ENCODE measurements around the gene NEK7.
"Not testable (repeated sequence)": the region's sequence is repeated elsewhere in the genome, so short reads cannot be mapped to it uniquely, and the experiment has no call there.

The NEK7 gene

DNA sequence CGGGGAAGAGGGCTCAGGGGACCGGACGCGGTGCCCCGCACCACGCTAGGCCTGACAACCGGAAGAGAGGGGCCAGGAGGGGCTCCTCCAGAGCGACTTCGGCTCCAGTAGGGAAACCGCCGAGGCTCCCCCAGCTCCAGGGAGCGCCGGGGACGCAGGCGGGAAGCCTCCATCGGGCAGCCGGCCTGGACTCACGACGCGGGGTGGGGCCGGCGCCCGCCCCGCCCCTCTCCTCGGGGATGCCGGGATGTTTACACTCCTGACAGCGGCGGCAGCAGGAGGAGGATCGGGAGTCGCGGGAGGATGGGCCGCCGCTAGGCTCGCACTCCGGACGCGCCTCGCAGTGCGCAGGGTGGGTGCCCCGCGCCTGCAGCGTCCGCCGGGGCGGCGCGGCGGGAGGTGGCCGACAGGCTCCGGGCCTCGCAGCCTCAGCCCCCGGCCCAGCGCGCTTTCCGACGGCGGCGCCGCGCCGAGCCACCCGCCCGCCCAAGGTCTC is at the start of gene NEK7:
Gene NEK7 (plus strand): TSS at position 254 of the 496 bp plus-strand sequence. CDS start 75,583 bp downstream, outside the sequence.
- ATAC-seq, result peak; percentile 48
- peak; percentile 78 for DNase-seq

DNA sequence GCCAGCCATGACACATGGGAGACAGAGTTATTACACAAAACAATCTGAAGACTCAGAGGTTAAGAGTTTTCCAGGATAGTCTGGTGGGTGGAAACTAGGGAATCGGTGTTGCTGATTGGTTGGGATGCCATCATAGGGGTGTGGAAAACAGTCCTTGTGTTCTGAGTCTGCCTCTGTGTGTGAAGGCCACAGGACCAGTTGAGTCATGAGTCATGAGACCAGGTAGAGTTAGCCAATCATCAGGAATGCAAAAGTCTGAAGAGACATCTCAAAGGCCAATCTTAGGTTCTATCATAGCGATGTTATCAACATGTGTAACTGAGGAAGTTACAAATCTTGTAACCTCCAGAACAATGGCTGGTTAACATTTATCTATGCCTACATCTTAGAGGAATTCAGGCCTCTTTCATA is 49.7 kb upstream of the NEK7 start:
- DNase-seq (no peak), ATAC-seq (no peak)

DNA sequence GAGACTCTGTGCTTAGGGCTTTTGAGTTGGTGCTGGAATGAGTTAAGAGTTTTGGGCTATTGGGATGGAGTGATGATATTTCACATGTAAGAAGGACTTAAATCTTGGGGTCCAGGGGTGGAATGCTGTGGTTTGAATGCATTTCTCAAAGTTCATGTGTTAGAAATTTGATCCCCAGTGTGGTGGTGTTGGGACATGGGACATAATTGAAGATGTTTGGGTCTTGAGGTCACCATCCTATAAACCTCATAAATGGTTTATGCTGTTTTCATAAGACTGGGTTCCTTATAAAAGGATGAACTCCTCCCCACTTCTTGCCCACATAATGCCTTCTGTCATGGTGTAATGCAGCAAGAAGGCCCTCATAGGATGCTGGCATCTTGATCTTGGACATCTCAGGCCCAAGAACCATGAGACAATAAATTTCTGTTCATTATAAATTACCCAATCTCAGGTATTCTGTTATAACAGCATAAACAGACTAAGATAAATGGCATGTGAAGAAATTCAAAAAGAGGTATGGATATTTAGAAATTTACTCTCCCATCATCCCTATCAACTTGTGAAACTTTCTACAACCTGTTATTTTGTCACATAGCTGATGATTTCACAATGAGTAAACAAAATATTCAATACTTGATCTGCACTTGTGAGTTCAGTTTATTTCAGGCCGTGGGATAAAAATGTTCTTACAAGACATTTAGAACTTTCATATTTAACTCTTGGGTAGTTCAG is 48.0 kb upstream of the NEK7 start:
- no peak for DNase-seq
- no peak for ATAC-seq

DNA sequence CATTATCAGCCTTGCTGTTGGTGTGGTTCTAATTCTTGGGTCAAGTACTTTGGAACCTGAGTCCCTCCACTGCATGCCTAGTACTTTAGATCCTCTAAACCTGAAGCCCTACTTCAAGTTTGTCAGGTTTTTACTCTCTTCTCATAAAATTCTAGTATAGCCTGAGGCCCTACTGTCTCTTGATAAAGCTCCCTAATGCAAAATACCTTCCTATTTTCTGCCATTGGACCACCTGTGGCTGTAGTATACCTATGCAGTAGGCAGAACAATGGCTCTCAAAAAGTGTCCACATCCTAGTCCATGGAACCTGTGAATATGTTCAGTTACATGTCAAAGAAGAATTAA is 47.5 kb upstream of the NEK7 start:
- ATAC-seq, result no peak

DNA sequence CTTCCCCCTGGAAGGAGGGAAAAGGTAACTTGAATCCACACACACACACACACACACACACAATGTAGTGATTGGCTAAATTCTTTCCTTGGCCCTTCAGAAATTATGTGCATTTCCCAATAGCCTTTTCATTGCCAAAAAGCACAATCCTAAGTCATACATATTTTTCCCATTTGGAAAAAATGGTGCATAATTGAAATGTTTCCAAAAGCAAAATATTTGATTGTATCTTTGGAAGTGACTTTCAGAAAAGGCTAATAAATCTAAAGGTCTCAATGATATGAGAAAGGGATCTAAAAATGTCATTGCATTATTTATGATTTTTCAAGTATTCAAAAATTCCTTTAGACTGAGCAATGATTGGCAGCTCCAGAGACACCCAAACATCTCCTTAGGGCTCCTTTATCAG is 43.5 kb upstream of the NEK7 start:
- DNase-seq (no peak), ATAC-seq (no peak)

More for the DNA sequence above, 47.5 kb upstream of the NEK7 start:
- no peak for DNase-seq

DNA sequence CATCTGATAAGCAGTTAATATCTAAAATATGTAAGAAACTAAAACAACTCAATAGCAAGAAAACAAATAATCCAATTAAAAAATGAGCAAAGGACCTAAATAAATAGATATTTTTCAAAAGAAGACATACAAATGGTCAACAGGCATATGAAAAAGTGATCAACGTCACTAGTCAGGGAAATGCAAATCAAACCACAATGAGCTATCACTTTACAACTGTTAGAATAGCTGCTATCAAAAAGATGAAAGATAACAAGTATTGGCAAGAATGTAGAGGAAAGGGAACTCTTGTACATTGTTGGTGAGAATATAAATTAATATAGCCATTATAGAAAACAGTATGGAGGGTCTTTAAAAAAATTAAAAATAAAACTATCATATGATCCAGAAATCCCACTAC is 40.7 kb upstream of the NEK7 start:
- ATAC-seq (no peak), DNase-seq (no peak)

DNA sequence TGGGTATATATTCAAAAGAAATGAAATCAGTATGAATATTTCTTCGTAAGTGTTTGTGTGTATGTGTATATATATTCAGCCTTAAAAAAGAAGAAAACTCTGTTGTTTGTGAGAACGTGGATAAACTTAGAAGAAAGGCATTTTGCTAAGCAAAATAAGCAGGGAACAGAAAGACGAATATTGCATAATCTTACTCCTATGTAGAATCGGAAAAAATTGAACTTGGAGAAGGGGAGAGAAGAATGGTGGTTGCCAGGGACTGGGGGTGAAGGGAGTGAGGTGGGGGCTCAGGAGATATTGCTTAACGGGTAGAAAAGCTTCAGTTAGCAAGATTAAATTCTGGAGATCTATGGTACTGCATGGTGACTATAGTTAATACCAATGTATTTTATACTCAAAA is 40.3 kb upstream of the NEK7 start:
- ATAC-seq (no peak), DNase-seq (no peak)

DNA sequence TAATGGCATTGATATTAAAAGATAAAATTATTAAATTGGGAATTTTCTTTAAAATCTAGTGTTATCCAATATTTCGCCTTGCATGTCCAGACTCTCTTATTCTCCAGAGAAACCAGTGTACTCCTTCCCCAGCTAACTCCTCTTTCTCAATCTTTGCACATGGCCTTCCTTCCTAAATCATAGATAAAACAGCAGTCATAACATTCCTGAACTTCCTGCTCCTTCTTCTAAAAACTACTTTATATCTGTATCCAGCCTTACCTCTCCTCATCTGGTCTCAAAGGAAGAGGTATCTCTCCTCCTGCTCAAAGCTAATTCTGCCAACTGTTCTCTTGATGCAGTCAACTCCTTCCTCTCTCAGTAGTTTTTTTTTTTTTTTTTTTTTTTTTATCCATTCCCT is 39.5 kb upstream of the NEK7 start:
- ATAC-seq, result no peak
- no peak for DNase-seq

DNA sequence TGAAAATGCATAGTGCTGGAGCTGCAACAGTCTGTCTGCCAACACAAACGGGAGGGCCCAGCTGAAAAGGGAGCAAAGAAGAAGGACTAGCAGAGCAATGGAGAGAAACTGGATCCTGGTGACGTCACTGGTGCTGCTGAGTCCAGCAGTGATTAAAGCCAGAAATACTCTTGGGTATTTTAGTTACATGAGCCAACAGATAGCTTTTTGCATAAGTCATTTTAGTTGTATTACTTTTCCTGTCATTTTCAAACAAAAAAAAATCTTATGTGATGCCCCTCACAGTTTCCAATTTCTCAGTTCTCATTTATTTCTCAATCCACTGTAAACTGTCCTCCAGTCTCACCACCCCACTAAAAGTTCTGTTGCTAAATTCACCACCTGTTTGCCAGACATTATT is 38.7 kb upstream of the NEK7 start:
- ATAC-seq (no peak), DNase-seq (no peak)

DNA sequence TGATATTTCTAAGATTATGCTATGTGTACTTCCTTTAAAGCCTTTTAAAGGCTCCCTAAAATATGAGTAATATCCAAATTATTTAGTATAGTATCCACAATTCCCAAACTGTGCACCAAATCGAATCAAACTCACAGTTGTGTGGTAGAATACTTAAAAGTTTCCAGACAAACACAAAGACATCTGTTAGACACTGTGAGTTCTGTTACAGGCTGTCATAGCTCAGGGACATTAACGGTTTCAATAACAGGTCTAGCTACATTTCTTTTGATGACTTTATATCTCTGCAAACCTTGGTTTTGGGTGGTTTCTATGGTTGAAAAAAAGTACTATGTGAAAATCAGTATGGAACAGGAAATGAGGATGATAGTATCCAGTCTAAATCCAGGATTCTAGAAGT is 36.9 kb upstream of the NEK7 start:
- ATAC-seq (no peak), DNase-seq (no peak)

DNA sequence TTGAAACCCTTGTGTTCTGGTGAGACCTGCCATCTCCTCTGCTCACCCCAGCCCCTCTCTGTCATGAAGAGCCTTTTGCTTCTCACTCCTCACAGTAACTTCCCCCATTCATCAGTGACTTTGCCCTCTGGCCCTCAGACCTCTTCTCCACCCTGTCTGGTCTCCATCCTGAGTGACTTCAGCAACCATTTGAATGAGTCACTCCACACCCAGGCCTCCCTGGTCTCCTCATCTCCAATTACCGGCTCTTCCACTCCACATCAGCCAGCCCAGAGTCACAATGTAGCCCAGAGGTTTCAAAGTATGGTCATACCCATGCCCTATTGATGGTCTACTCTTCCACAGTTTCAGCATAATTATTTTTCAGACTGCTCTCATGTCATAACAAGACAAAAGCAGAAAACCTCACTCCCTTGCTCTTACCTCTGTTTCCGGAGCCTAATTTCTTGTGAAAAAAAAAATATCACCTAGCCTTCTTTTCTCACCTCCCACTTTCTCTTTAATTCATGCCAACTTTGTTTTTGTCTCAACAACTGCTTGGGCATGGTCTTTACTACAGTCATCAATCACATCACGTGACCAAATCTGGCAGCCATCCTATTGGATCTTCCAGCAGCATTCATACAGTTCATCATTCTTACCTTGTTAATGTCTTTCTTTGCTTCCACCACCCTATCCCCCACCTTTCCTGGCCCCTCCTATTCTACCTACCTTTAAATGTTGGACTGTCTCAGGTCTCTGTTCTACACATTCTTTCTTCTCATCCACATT is 35.6 kb upstream of the NEK7 start:
- no peak for DNase-seq
- peak; percentile 19 for ATAC-seq

DNA sequence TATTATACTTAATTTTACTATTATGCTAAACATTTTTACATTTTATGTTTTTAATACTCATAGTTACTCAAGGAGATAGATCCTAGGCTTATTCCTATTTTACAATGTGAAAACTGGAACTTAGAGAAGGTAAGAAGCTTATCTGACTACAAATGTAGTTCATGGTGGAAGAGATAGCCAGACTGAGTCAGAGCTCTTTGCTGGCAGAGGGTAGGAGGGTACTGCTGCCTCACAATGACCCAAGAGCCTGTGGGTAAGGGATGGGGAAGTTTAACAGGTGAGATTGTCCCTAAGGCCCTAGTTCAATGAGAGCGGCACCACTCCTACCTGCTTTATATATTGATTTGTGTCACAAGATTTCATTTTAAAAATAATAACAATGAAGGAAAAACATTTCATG is 34.1 kb upstream of the NEK7 start:
- no peak for DNase-seq
- ATAC-seq, result no peak

DNA sequence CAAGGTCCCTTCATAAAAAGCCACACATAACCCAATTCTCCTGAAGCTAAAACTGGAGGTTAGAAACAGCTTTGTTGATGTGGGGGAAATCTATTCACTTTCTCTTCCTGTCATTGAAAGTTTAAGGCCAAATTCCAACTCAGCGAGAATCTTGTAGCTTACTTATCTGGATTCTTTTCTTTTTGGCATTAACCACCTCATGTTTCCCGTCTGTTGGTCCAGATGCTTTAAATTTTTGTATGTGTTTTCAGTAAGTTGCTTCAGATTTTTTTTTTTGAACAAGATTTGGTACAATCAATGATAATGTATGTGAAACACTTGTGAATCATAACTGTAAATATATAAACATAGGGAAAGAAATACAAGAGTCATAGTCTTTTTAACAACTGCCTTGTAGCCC is 33.7 kb upstream of the NEK7 start:
- ATAC-seq (no peak), DNase-seq (no peak)

DNA sequence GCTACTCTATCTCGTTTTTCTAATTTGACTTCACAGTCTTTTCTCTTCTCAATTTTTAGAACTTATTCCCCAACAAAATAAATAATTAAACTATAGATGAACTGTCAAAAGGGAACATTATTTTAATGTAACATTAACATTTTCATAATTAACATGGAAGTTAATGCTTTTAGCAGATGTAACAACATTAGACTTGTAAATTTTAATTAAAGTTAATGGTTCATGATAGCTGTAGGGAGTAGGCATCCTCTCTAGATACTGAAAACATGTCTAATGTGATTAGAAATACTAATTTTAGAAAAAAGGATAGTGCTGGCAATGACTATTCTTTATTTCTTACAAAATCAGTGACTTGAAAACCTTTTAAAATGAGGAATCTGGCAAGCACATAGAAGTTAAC is 32.1 kb upstream of the NEK7 start:
- no peak for ATAC-seq
- no peak for DNase-seq

DNA sequence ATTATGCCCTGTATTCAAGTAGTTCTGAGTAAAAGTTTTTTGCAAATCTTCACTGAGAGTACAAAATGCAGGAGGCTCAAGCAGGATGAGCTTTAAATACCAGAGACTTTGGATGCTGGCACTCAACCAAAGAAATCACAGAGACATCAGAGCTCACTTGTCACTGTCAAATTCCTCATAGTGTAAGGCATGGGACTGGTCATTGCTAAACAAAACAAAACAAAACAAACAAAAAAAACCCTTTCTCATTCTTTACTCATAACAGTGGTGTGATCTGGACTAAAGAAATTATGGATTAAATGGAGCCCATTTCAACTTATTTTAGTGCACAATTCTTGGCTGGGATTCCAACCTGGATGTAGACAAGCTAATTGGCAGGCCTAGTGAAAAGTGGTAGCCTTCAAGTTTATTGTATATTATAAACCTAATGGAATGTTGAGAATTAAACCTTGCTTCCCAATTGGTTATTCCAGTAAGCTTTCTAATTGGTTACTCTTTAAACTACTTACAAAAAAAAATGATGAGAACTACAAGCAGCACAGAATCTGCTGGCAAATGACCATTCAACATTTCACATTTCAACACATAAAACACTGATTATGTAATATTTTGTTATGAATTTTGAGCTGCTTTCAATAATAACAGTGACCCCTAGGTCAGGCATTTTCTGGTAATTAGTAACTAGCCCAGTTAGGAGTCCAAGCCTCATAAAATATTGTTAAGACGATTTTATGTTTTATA is 30.6 kb upstream of the NEK7 start:
- DNase-seq, result no peak
- ATAC-seq, result no peak

DNA sequence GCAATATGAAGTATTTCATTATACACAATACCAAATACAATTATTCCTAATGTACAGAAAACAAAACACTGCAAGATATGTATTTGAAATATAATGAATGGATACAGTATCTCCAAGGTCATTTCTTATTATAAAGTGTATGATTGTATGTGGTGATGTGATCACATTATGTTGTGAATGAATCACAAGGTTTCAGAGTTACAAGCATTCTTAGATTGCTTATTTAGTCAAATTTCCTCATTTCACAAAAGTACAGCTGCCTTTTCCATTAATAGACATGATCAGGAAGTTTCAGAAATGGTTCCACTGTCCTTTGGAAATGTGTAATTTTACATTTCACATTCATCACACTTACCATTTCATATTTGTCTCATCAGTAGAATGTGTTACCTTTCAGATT is 28.3 kb upstream of the NEK7 start:
- DNase-seq (no peak), ATAC-seq (peak; percentile 54)

DNA sequence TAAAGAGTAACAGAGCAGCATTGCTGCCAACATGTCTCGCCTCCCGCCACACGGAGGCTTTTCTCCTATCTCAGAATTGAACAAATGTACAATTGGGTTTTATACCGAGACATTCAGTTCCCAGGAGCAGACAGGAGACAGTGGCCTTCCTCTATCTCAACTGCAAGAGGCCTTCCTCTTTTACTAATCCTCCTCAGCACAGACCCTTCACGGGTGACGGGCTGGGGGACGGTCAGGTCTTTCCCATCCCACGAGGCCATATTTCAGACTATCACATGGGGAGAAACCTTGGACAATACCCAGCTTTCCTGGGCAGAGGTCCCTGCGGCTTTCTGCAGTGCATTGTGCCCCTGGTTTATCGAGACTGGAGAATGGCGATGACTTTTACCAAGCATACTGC is 26.7 kb upstream of the NEK7 start:
- not testable (repeated sequence) for DNase-seq, ATAC-seq

DNA sequence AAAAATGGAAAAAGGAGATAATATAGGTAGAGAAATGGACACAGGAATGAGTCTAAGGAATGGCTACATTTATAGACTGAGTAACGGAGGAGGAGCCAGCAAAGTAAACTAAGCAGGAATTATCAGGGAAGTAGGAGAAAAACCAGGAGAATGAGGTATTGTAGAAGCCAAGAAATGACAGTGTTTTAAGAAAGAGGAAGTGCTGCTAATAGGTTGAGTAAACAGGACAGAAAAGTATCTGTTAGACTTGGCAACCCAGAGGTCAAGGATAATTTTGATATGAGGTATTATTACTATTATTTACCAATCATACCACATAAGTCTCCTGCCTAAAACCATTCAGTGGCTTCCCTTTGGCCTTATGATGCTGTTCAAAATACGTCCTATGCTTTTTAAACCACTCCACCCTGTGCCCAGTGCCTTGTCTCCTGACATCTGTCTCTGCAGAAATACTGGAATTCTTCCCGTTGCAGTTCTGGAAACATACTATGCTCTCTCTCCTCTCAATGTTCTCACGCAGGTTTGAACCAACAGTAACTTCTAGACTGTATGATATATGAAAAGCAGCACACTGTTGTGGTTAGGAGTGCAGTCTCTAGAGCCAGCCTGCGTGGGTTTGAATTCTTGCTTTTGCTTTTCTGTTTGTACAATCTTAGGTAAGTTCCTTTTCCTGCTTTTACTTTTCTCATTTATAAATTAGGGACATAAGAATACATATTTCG is 24.6 kb upstream of the NEK7 start:
- no peak for DNase-seq
- ATAC-seq, result no peak

DNA sequence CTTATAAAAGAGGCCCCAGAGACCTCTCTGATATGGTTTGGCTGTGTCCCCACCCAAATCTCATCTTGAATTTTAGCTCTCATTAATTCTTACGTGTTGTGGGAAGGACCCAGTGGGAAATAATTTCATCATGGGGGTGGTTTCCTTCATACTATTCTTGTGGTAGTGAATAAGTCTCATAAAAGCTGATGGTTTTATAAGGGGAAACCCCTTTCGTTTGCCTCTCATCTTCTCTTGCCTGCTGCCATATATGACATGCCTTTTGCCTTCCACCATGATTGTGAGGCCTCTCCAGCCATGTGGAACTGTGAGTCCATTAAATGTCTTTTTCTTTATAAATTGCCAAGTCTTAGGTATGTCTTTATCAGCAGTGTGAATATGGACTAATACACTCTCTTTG is 22.5 kb upstream of the NEK7 start:
- DNase-seq (no peak), ATAC-seq (no peak)

DNA sequence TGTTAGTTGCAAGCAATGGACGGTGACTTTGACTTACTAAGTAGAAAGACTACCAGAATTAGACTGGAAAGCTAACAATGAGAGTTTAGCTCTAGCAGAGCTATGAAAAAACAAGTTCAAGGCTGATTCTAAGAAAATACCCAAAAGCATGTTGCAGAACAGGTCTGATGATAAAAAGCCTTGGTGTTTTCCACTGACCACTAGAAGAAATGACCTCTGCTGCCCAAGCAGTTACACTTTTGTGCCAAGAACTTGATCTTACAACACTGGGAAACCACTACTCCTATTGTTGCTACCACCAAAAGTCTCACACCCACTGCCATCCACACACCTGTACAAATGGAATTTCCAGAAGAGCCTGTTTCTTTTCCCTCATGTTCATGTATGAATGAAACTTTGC is 21.4 kb upstream of the NEK7 start:
- ATAC-seq (no peak), DNase-seq (no peak)

DNA sequence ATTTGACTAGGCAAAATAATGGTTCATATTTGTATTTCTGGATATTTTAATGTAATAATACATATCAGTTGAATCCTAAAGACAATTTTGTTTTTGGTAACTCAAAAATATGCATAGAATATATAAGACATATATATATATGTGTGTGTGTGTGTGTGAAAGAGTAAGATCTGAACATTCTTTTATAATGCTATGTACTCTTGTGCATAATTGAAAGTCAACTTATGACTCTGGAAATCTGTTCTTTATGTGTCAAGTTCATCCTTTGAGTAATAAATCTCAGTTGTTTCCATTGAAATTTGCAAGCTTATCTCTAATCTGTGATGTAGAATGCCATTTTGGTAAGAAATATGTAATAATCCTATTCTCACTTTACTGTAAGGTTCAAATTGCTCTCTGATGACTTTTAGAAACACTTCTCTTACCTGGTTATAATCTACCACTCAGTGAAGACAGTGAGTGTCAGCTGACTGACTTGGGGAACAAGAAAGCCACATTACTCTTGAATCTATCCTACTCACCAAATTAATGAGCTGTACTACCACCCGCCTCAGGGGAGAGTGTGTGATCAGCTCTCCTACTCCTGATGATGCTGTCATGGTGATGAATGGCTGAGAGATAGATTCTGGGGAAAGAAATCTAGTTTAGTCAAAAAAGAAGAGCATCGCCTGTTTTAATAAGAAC is 15.0 kb upstream of the NEK7 start:
- no peak for DNase-seq
- peak; percentile 52 for ATAC-seq

DNA sequence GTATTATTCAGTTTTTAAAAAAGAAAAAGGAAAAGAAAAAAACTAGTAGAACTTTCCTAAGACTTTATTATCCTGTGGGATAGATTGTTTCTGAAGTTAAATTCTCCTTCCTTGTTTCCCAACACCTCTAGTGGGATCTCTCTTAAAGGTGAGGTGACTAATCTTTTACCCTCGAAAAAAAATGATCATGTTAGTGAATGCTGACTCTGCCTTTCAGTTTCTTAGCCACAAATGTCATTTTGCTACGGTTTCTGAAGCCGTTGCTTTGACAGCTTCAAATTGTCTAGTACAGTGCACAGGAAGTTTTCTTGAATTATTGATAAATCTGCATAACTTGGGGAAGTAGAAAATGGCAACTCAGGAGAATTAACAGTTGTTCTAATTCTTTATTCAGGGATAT is 13.0 kb upstream of the NEK7 start:
- DNase-seq, result no peak
- peak; percentile 65 for ATAC-seq
